GM12878 (cell line): ENCODE measurements around the gene FAM3B. TPM values are rescaled to one million over a fixed set of nuclear protein-coding genes. Genes with fewer than 3 reads are reported as not detected.

Experiments
- ATAC-seq: fragments of 200-7000 bp; cut with Tn5 transposase; 3 replicates; pipeline ENCODE4 v1.9.1; 2020; ENCODE audit warnings: mild to moderate bottlenecking, moderate library complexity
- BruUV-seq: library from RNA; stranded (reverse); fragments of 400-500 nt; replicated peaks from 2 replicates; lab custom pipeline; 2021; lab: Mats Ljungman, UMichigan
- CTCF ChIA-PET: fragments of 300-600 bp; sonication (Branson Sonifier 250); formaldehyde crosslinking; extraction: SDS; loops from one replicate; lab custom pipeline; 2021; ENCODE audit warnings: inconsistent platforms; lab: Yijun Ruan, JAX
- POLR2A ChIA-PET: fragments of 350-600 bp; formaldehyde crosslinking; extraction: SDS; loops from one replicate; lab custom pipeline; 2021; ENCODE audit warnings: inconsistent platforms; lab: Charles Lee
- RAD21 ChIA-PET: fragments of 300-600 bp; sonication (Branson Sonifier 250); formaldehyde crosslinking; loops from one replicate; lab custom pipeline; 2023; ENCODE audit warnings: antibody characterized with exemption; ENCODE audit not compliant: unreplicated experiment; lab: Charles Lee
- SMC1A ChIA-PET: fragments of 300-600 bp; sonication (Branson Sonifier 250); formaldehyde crosslinking; loops from one replicate; lab custom pipeline; 2023; ENCODE audit not compliant: unreplicated experiment, uncharacterized antibody; lab: Charles Lee
- DNase-seq: peaks from one replicate; pipeline ENCODE4 v3.0.0-alpha.2; 2011; ENCODE audit warnings: low read depth, low spot score
- FAIRE-seq: peaks from 3 replicates; lab custom pipeline; 2011; peaks lifted over from hg19 to GRCh38; lab: Jason Lieb, UNC
- H2AFZ ChIP-seq: 2 replicates; pipeline ENCODE4 v1.6.0; 2011; ENCODE audit warnings: low read depth, low read length, control low read depth; ENCODE audit not compliant: control insufficient read depth
- H3K27ac ChIP-seq: 2 replicates; pipeline ENCODE4 v1.5.1; 2011; ENCODE audit warnings: control low read depth; ENCODE audit not compliant: control insufficient read depth, insufficient read depth
- H3K27me3 ChIP-seq, 2 experiments: replicated peaks in 1 of 2; 2 replicates each; pipeline versions ENCODE4 v1.6.0 to v1.6.1; 2011; ENCODE audit warnings: low read length in 1 of 2; ENCODE audit not compliant: control insufficient read depth in 2 of 2, insufficient read depth in 2 of 2
- H3K36me3 ChIP-seq, 2 experiments: 2 replicates each; pipeline ENCODE4 v1.5.1; 2011; ENCODE audit warnings: low read length in 1 of 2; ENCODE audit not compliant: control insufficient read depth in 2 of 2, insufficient read depth in 2 of 2
- H3K4me1 ChIP-seq: 2 replicates; pipeline ENCODE4 v1.6.1; 2011; ENCODE audit warnings: mild to moderate bottlenecking, low read length, moderate library complexity, mixed read lengths; ENCODE audit not compliant: control insufficient read depth, insufficient read depth
- H3K4me2 ChIP-seq: 2 replicates; pipeline ENCODE4 v1.6.0; 2011; ENCODE audit warnings: control low read depth; ENCODE audit not compliant: control insufficient read depth, insufficient read depth
- H3K4me3 ChIP-seq: fragments of 200-600 bp; sonication (generic); 2 replicates; pipeline ENCODE4 v1.5.1; 2016
- H3K79me2 ChIP-seq: 2 replicates; pipeline ENCODE4 v1.6.0; 2011; ENCODE audit warnings: low read length; ENCODE audit not compliant: control insufficient read depth, insufficient read depth
- H3K9ac ChIP-seq: 2 replicates; pipeline ENCODE4 v1.8.0; 2011; ENCODE audit warnings: low read length, control low read depth, mixed read lengths; ENCODE audit not compliant: control insufficient read depth, insufficient read depth
- H3K9me3 ChIP-seq: replicated peaks from 3 replicates; pipeline ENCODE4 v1.5.1; 2011; ENCODE audit warnings: mild to moderate bottlenecking, low read length; ENCODE audit not compliant: control insufficient read depth, insufficient read depth
- H4K20me1 ChIP-seq: 2 replicates; pipeline ENCODE4 v1.6.0; 2011; ENCODE audit not compliant: control insufficient read depth, insufficient read depth
- CREM ChIP-seq: IDR thresholded peaks from 2 replicates; pipeline ENCODE4 v1.6.1; 2014; ENCODE audit warnings: antibody characterized with exemption, low read depth
- HDAC6 ChIP-seq: fragments of 200-600 bp; sonication (generic); IDR thresholded peaks from one replicate; pipeline ENCODE4 v1.8.0; 2017; ENCODE audit warnings: antibody characterized with exemption; ENCODE audit not compliant: unreplicated experiment
- KDM1A ChIP-seq: fragments of 200-600 bp; sonication (generic); IDR thresholded peaks from 2 replicates; pipeline ENCODE4 v1.6.1; 2016; ENCODE audit warnings: borderline replicate concordance
- MEF2A ChIP-seq: IDR thresholded peaks from 2 replicates; pipeline ENCODE4 v1.6.1; 2011; ENCODE audit warnings: low read depth, mild to moderate bottlenecking, low read length, moderate library complexity; ENCODE audit not compliant: insufficient read depth
- NR2C2 ChIP-seq: IDR thresholded peaks from 2 replicates; pipeline ENCODE4 v1.6.1; 2011; ENCODE audit warnings: borderline replicate concordance, low read depth; ENCODE audit not compliant: control insufficient read depth, insufficient read length
- NRF1 ChIP-seq: conservative IDR thresholded peaks from 2 replicates; pipeline ENCODE4 v1.6.1; 2011; ENCODE audit warnings: mild to moderate bottlenecking, low read depth, low read length, improper control_type of control experiment
- POLR2AphosphoS5 ChIP-seq: IDR thresholded peaks from 2 replicates; pipeline ENCODE4 v1.6.1; 2011; ENCODE audit warnings: mild to moderate bottlenecking, low read length, inconsistent platforms
- RBBP5 ChIP-seq: fragments of 200-600 bp; sonication (generic); conservative IDR thresholded peaks from 2 replicates; pipeline ENCODE4 v1.6.1; 2016
- SIN3A ChIP-seq: IDR thresholded peaks from 2 replicates; pipeline ENCODE4 v1.6.1; 2012; ENCODE audit warnings: low read depth, low read length, improper control_type of control experiment
- SUPT20H ChIP-seq: IDR thresholded peaks from 2 replicates; pipeline ENCODE4 v1.6.1; 2011; ENCODE audit warnings: low read depth, mild to moderate bottlenecking, low read length, moderate library complexity, borderline replicate concordance; ENCODE audit not compliant: control insufficient read depth
- YY1 ChIP-seq: IDR thresholded peaks from 2 replicates; pipeline ENCODE4 v1.6.1; 2011; ENCODE audit warnings: low read depth, mild to moderate bottlenecking, low read length
- WGBS: methylation state at CpG from one replicate; pipeline ENCODE4 v1.1.6; 2016; ENCODE audit warnings: low lambda C conversion rate; ENCODE audit not compliant: insufficient replicate concordance, insufficient coverage; ENCODE audit errors: missing lambda C conversion rate; 5-methylcytosine and 5-hydroxymethylcytosine counted together
- in situ Hi-C: fragments of 300-500 bp; cut with MboI; formaldehyde crosslinking; loops from 9 replicates; pipeline ENCODE4 v1.14.3; 2018; ENCODE audit warnings: mixed read lengths
- intact Hi-C: fragments of 100-400 bp; cut with micrococcal nuclease; formaldehyde crosslinking; loops from one replicate; pipeline ENCODE4 v1.14.2; 2022; ENCODE audit not compliant: unreplicated experiment
- polyA plus RNA-seq, 11 experiments: library from polyadenylated mRNA; depleted of rRNA in 4 of 11; unstranded in 6 of 11; stranded (reverse) in 5 of 11; fragments of >200 nt; fragmentation: Nextera tagmentation in 4 of 11; fragmentation: Illumina TruSeq in 1 of 11; extraction: Ambion mirVana in 4 of 11; extraction: Trizol in 1 of 11; gene quantifications; 1 replicate in 1 of 11; 2 replicates in 10 of 11; pipeline versions ENCODE4 v1.2.1 to v1.2.3, GENCODE V29; 2011 to 2016; ENCODE audit warnings: inconsistent platforms in 2 of 11, missing spikeins in 2 of 11, low read depth in 1 of 11
- total RNA-seq, 4 experiments: library from RNA; depleted of rRNA in 3 of 4; stranded (reverse); fragments of >200 nt in 3 of 4; fragmentation: Illumina TruSeq in 1 of 4; extraction: Trizol in 1 of 4; gene quantifications; 2 replicates each; pipeline versions ENCODE4 v1.2.1 to v1.2.3, GENCODE V29; 2013 to 2021
- TF ChIP-seq, protein P1 (sequence below): fragments of 450-650 bp; IDR thresholded peaks from 2 replicates; pipeline ENCODE4 v1.6.1; 2017; ENCODE audit warnings: antibody characterized with exemption, mild to moderate bottlenecking, moderate library complexity
- TF ChIP-seq, protein P2 (sequence below): fragments of 450-650 bp; IDR thresholded peaks from 2 replicates; pipeline ENCODE4 v1.6.1; 2016; ENCODE audit warnings: mild to moderate bottlenecking, moderate library complexity, borderline replicate concordance
- TF ChIP-seq, protein P3 (sequence below): fragments of 450-650 bp; IDR thresholded peaks from 2 replicates; pipeline ENCODE4 v1.6.1; 2017; ENCODE audit warnings: low read depth, mild to moderate bottlenecking, moderate library complexity

FAM3B gene
- total and polyA plus RNA-seq, 10 of the 15 experiments (the other 5 are each of a cell fraction or from before 2014, with no cell fraction given): 0.12 TPM; not detected in 9

DNA sequence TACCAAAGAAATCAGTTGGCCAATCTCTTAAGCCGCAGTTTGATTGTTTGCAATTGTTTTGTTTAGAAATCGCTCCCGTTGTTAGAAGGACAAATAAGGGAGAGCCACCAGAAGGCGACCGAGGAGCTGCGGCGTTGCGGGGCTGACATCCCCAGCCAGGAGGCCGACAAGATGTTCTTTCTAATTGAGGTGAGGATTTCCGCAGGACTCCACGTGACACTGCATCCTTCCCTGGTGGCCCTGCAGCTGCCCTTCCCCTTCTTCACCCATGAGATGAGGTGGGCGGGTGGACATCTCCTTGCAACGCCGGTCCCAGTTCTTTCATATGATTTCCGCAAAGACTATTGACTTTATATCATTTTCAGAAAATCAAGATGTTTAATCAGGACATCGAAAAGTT lies 82.2 kb downstream of the FAM3B start:
- Histone ChIP-seq H3K9ac (no peak overlapping the region), H3K36me3 (peaks cover 15 to 37% of the 10 kb centered on the region in 2 experiments; a peak in 3 of 4 replicates), H3K4me3 (no peak overlapping the region), H2AFZ (no peak overlapping the region), H3K4me1 (no peaks in the 10 kb centered on the region; the same call in 1 of the 2 replicates), H3K27me3 (no peaks in the 10 kb centered on the region), H3K4me2 (no peak overlapping the region), H3K27ac (no peak overlapping the region), H3K9me3 (no peaks in the 10 kb centered on the region), H4K20me1 (no peaks in the 10 kb centered on the region), H3K79me2 (no peaks in the 10 kb centered on the region)
- ChIA-PET POLR2A (no interaction called here), CTCF (no interaction called here), RAD21 (no interaction called here), SMC1A (no interaction called here)
- in situ Hi-C loops (no loop called here), intact Hi-C loops (no loop called here)
- no peak for DNase-seq
- ATAC-seq: no peak
- 98% methylated on average over 16 of the region's 16 CpGs for WGBS
- BruUV-seq: no TSS peak
- FAIRE-seq: no peak
- TF ChIP-seq MEF2A (no peak), HDAC6 (no peak), SIN3A (no peak), NR2C2 (no peak), SUPT20H (no peak), POLR2AphosphoS5 (no peak), CREM (no peak), YY1 (no peak), NRF1 (no peak), KDM1A (no peak), RBBP5 (no peak)
- TF ChIP-seq, protein P1, sequence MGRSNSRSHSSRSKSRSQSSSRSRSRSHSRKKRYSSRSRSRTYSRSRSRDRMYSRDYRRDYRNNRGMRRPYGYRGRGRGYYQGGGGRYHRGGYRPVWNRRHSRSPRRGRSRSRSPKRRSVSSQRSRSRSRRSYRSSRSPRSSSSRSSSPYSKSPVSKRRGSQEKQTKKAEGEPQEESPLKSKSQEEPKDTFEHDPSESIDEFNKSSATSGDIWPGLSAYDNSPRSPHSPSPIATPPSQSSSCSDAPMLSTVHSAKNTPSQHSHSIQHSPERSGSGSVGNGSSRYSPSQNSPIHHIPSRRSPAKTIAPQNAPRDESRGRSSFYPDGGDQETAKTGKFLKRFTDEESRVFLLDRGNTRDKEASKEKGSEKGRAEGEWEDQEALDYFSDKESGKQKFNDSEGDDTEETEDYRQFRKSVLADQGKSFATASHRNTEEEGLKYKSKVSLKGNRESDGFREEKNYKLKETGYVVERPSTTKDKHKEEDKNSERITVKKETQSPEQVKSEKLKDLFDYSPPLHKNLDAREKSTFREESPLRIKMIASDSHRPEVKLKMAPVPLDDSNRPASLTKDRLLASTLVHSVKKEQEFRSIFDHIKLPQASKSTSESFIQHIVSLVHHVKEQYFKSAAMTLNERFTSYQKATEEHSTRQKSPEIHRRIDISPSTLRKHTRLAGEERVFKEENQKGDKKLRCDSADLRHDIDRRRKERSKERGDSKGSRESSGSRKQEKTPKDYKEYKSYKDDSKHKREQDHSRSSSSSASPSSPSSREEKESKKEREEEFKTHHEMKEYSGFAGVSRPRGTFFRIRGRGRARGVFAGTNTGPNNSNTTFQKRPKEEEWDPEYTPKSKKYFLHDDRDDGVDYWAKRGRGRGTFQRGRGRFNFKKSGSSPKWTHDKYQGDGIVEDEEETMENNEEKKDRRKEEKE: no peak
- TF ChIP-seq, protein P2, sequence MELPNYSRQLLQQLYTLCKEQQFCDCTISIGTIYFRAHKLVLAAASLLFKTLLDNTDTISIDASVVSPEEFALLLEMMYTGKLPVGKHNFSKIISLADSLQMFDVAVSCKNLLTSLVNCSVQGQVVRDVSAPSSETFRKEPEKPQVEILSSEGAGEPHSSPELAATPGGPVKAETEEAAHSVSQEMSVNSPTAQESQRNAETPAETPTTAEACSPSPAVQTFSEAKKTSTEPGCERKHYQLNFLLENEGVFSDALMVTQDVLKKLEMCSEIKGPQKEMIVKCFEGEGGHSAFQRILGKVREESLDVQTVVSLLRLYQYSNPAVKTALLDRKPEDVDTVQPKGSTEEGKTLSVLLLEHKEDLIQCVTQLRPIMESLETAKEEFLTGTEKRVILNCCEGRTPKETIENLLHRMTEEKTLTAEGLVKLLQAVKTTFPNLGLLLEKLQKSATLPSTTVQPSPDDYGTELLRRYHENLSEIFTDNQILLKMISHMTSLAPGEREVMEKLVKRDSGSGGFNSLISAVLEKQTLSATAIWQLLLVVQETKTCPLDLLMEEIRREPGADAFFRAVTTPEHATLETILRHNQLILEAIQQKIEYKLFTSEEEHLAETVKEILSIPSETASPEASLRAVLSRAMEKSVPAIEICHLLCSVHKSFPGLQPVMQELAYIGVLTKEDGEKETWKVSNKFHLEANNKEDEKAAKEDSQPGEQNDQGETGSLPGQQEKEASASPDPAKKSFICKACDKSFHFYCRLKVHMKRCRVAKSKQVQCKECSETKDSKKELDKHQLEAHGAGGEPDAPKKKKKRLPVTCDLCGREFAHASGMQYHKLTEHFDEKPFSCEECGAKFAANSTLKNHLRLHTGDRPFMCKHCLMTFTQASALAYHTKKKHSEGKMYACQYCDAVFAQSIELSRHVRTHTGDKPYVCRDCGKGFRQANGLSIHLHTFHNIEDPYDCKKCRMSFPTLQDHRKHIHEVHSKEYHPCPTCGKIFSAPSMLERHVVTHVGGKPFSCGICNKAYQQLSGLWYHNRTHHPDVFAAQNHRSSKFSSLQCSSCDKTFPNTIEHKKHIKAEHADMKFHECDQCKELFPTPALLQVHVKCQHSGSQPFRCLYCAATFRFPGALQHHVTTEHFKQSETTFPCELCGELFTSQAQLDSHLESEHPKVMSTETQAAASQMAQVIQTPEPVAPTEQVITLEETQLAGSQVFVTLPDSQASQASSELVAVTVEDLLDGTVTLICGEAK: no peak
- TF ChIP-seq, protein P3, sequence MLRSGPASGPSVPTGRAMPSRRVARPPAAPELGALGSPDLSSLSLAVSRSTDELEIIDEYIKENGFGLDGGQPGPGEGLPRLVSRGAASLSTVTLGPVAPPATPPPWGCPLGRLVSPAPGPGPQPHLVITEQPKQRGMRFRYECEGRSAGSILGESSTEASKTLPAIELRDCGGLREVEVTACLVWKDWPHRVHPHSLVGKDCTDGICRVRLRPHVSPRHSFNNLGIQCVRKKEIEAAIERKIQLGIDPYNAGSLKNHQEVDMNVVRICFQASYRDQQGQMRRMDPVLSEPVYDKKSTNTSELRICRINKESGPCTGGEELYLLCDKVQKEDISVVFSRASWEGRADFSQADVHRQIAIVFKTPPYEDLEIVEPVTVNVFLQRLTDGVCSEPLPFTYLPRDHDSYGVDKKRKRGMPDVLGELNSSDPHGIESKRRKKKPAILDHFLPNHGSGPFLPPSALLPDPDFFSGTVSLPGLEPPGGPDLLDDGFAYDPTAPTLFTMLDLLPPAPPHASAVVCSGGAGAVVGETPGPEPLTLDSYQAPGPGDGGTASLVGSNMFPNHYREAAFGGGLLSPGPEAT: no peak
